MM.1S (cell line): ENCODE data around the gene S100A16.

Experiments used
- DNase-seq: peaks from one replicate; pipeline ENCODE4 v3.0.0-alpha.2; 2015
- H2AFZ ChIP-seq: fragments of 300-600 bp; sonication (generic); 2 replicates; pipeline ENCODE4 v1.6.0; 2016; ENCODE audit warnings: antibody characterized with exemption, low read length
- H3F3A ChIP-seq: fragments of 300-600 bp; sonication (generic); 2 replicates; pipeline ENCODE4 v1.6.1; 2016; ENCODE audit warnings: mild to moderate bottlenecking, antibody characterized with exemption, low read length, moderate library complexity, mixed read lengths; ENCODE audit not compliant: insufficient read depth
- H3K27ac ChIP-seq: fragments of 300-600 bp; sonication (generic); 2 replicates; pipeline ENCODE4 v1.5.1; 2016; ENCODE audit warnings: mild to moderate bottlenecking, low read length
- H3K27me3 ChIP-seq: fragments of 300-600 bp; sonication (generic); replicated peaks from 2 replicates; pipeline ENCODE4 v1.6.0; 2016; ENCODE audit warnings: low read length; ENCODE audit not compliant: insufficient read depth
- H3K36me3 ChIP-seq: fragments of 300-600 bp; sonication (generic); replicated peaks from 2 replicates; pipeline ENCODE4 v1.6.1; 2016; ENCODE audit warnings: mild to moderate bottlenecking, low read length, mixed read lengths; ENCODE audit not compliant: insufficient read depth
- H3K4me1 ChIP-seq: fragments of 300-600 bp; sonication (generic); 2 replicates; pipeline ENCODE4 v1.6.1; 2016; ENCODE audit warnings: low read length, mixed read lengths
- H3K4me2 ChIP-seq: fragments of 300-600 bp; sonication (generic); 2 replicates; pipeline ENCODE4 v1.6.0; 2016; ENCODE audit warnings: low read depth, low read length
- H3K4me3 ChIP-seq: fragments of 300-600 bp; sonication (generic); 2 replicates; pipeline ENCODE4 v1.5.1; 2016; ENCODE audit warnings: low read length, mixed read lengths
- H3K79me2 ChIP-seq: fragments of 300-600 bp; sonication (generic); 2 replicates; pipeline ENCODE4 v1.6.1; 2016; ENCODE audit warnings: mixed run types, low read length, mixed read lengths
- H3K9ac ChIP-seq: fragments of 300-600 bp; sonication (generic); 2 replicates; pipeline ENCODE4 v1.6.1; 2016; ENCODE audit warnings: low read length, mixed read lengths
- H3K9me2 ChIP-seq: fragments of 300-600 bp; sonication (generic); replicated peaks from 2 replicates; pipeline ENCODE4 v1.6.1; 2016; ENCODE audit warnings: mild to moderate bottlenecking, low read length, mixed read lengths; ENCODE audit not compliant: insufficient read depth
- H3K9me3 ChIP-seq: fragments of 300-600 bp; sonication (generic); replicated peaks from 2 replicates; pipeline ENCODE4 v1.6.1; 2016; ENCODE audit warnings: mild to moderate bottlenecking, low read length, mixed read lengths; ENCODE audit not compliant: insufficient read depth
- H4K20me1 ChIP-seq: fragments of 300-600 bp; sonication (generic); 2 replicates; pipeline ENCODE4 v1.6.1; 2016; ENCODE audit warnings: mild to moderate bottlenecking, low read length, moderate library complexity, mixed read lengths; ENCODE audit not compliant: insufficient read depth
- EZH2 ChIP-seq: fragments of 300-600 bp; sonication (generic); optimal IDR thresholded peaks from 2 replicates; pipeline ENCODE3; 2017; ENCODE audit warnings: low read depth, mild to moderate bottlenecking, antibody characterized with exemption, low read length, mixed read lengths
- EZH2phosphoT487 ChIP-seq: fragments of 300-600 bp; sonication (generic); IDR thresholded peaks from 2 replicates; pipeline ENCODE4 v1.6.1; 2018; ENCODE audit warnings: antibody characterized with exemption, low read length
- TF ChIP-seq, protein P1 (sequence below): fragments of 300-600 bp; sonication (generic); IDR thresholded peaks from 2 replicates; pipeline ENCODE4 v1.5.1; 2016; ENCODE audit warnings: antibody characterized with exemption, low read length, mixed read lengths

Gene S100A16

DNA sequence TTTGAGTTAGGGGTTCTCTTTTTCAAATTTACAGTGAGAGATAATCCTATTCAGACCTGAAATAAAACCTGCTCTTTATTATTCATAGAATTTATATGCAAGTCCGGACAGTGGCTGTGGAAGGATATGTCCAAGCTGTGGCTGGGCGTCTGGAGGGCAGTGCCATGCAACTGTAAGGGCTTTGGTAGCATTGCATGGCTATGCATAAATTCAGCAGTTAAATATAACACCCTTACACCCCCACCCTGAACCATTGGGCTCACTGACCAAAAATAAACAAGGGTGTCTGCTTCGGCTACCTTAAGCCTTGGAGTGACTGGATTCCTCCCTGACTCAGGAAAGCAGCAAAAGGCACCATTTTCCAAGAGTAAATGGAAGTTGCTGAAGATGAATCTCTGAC lies 26.3 kb upstream of the S100A16 start:
- no peaks in the 10 kb centered on the region for H3K4me1 ChIP-seq
- H3K79me2 ChIP-seq = peaks cover 99% of the 10 kb centered on the region
- no peak overlapping the region for H2AFZ ChIP-seq
- H3K27ac ChIP-seq = no peak overlapping the region
- DNase-seq = no peak
- H3K9me3 ChIP-seq = no peaks in the 10 kb centered on the region
- H3K9me2 ChIP-seq = no peaks in the 10 kb centered on the region
- H3K9ac ChIP-seq = no peak overlapping the region
- TF ChIP-seq, protein P1, sequence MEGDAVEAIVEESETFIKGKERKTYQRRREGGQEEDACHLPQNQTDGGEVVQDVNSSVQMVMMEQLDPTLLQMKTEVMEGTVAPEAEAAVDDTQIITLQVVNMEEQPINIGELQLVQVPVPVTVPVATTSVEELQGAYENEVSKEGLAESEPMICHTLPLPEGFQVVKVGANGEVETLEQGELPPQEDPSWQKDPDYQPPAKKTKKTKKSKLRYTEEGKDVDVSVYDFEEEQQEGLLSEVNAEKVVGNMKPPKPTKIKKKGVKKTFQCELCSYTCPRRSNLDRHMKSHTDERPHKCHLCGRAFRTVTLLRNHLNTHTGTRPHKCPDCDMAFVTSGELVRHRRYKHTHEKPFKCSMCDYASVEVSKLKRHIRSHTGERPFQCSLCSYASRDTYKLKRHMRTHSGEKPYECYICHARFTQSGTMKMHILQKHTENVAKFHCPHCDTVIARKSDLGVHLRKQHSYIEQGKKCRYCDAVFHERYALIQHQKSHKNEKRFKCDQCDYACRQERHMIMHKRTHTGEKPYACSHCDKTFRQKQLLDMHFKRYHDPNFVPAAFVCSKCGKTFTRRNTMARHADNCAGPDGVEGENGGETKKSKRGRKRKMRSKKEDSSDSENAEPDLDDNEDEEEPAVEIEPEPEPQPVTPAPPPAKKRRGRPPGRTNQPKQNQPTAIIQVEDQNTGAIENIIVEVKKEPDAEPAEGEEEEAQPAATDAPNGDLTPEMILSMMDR = no peak
- TF ChIP-seq EZH2phosphoT487 (no peak), EZH2 (no peak)
- H3K27me3 ChIP-seq = no peaks in the 10 kb centered on the region
- H3K36me3 ChIP-seq = peaks cover 63% of the 10 kb centered on the region
- no peak overlapping the region for H3K4me3 ChIP-seq
- peaks cover under 1% of the 10 kb centered on the region for H3F3A ChIP-seq
- H4K20me1 ChIP-seq = no peaks in the 10 kb centered on the region
- no peak overlapping the region for H3K4me2 ChIP-seq

DNA sequence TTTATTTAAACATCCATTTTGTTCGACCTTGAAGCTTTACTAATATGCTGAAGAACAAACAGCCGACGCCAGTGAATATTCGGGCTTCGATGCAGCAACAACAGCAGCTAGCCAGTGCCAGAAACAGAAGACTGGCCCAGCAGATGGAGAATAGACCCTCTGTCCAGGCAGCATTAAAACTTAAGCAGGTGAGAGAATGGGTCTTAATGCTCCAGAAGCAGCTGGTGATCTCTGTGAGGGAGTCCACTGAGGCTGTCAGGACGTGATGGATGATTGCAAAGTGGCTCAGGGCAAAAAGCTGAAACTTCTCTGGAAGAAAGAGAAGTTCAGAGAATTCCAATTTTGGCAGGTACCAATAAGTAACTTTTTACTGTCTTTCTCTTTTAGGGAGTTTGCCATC lies 25.3 kb upstream of the S100A16 start:
- peaks cover 60% of the 10 kb centered on the region for H3K36me3 ChIP-seq
- H3K27ac ChIP-seq = no peak overlapping the region
- no peak for DNase-seq
- peaks cover 5% of the 10 kb centered on the region for H3F3A ChIP-seq
- H3K79me2 ChIP-seq = peaks cover 93% of the 10 kb centered on the region
- H4K20me1 ChIP-seq = no peaks in the 10 kb centered on the region
- no peak overlapping the region for H3K4me3 ChIP-seq
- no peaks in the 10 kb centered on the region for H3K27me3 ChIP-seq
- no peak overlapping the region for H2AFZ ChIP-seq
- no peaks in the 10 kb centered on the region for H3K9me2 ChIP-seq
- TF ChIP-seq EZH2phosphoT487 (no peak), EZH2 (no peak)
- TF ChIP-seq, protein P1 = no peak
- H3K4me1 ChIP-seq = peaks cover 4% of the 10 kb centered on the region; the same call in 1 of the 2 replicates
- H3K9me3 ChIP-seq = no peaks in the 10 kb centered on the region
- H3K9ac ChIP-seq = no peak overlapping the region
- no peak overlapping the region for H3K4me2 ChIP-seq

DNA sequence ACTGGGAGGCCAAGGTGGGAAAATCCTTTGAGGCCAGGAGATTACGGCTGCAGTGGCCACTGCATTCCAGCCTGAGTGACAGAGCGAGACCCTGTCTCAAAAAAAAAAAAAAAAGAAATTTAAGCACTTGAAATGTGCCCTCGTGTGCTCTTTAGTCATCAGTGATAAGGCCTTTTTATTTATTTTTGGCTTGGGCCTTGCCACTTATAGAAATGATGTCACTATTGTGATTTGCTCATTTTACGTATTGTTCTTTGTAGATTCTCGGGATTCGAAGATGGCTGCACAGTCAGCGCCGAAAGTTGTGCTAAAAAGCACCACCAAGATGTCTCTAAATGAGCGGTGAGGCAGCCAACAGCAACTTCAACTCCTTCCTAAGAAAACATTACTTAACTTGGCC lies 23.4 kb upstream of the S100A16 start:
- Histone ChIP-seq H3F3A (peaks cover 5% of the 10 kb centered on the region), H3K36me3 (peaks cover 42% of the 10 kb centered on the region), H3K4me1 (peaks cover 4% of the 10 kb centered on the region; the same call in 1 of the 2 replicates), H3K9me2 (no peaks in the 10 kb centered on the region), H3K27ac (no peak overlapping the region), H3K4me3 (no peak overlapping the region), H4K20me1 (no peaks in the 10 kb centered on the region), H3K4me2 (no peak overlapping the region), H3K27me3 (no peaks in the 10 kb centered on the region), H3K9me3 (no peaks in the 10 kb centered on the region), H3K79me2 (peaks cover 73% of the 10 kb centered on the region), H3K9ac (no peak overlapping the region), H2AFZ (no peak overlapping the region)
- no peak for DNase-seq
- TF ChIP-seq, protein P1 = no peak
